Measurements from ENCODE around the gene EGFLAM.

Gene EGFLAM

DNA sequence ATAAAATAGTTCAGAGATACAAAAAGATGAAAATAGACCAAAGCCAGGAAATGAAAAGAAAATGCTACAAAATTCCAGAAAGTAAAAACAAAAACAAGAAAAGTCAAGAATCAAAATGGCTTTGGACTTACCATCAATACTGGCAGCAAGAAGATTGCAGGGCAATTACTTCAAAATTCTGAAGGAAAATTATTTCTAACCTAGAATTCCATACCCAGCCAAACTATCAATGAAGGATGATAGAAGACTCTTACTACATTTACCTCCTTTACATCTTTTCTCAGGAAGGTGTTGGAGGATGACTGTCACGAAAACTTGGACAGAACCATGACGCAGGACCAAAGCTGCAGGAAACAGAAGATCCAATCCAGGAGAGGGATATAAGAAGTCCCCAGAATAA is 46.8 kb downstream of the EGFLAM start:
- no peaks in the 10 kb centered on the region for H3K4me1 ChIP-seq (ENCODE audit: control insufficient read depth in 2 of 2, insufficient read depth in 1 of 2, low read depth in 1 of 2, low read length in 2 of 2)
- no peak overlapping the region for H2BK15ac ChIP-seq (ENCODE audit: low read length)
- no peak overlapping the region for H3K18ac ChIP-seq (ENCODE audit: low read length)
- no peak overlapping the region for H3K23ac ChIP-seq (ENCODE audit: low read depth, low read length, poor library complexity)
- H3K9ac ChIP-seq (ENCODE audit: low read depth, low read length, poor library complexity) = no peak overlapping the region
- no peak overlapping the region for H3K4me3 ChIP-seq (ENCODE audit: low read length in 2 of 2)
- H2BK120ac ChIP-seq (ENCODE audit: low read depth, low read length) = no peak overlapping the region
- H2BK12ac ChIP-seq (ENCODE audit: low read length) = no peak overlapping the region
- H3K27ac ChIP-seq (replicated peaks; ENCODE audit: low read length) = no peak overlapping the region
- no CpG with 5 or more reads among the region's 2 CpGs for WGBS, 2 donors (ENCODE audit: extremely low coverage in 2 of 2, insufficient read length in 2 of 2, insufficient replicate concordance in 1 of 2)
- no peaks in the 10 kb centered on the region for H3K27me3 ChIP-seq (ENCODE audit: control insufficient read depth in 3 of 3, insufficient read depth in 3 of 3, low read depth in 1 of 3, low read length in 3 of 3)
- no peak overlapping the region for H4K91ac ChIP-seq (ENCODE audit: low read depth, low read length, poor library complexity)
- no peak overlapping the region for H2BK5ac ChIP-seq (ENCODE audit: low read length)
- H3K9me3 ChIP-seq (replicated peaks in 1 of 2; ENCODE audit: control insufficient read depth in 2 of 2, insufficient read depth in 1 of 2, low read depth in 1 of 2, low read length in 2 of 2) = peaks cover 0 to 4% of the 10 kb centered on the region in 2 donors
- no peak overlapping the region for H3K14ac ChIP-seq (ENCODE audit: low read length)
- H3K4me2 ChIP-seq (ENCODE audit: insufficient read depth, low read length, poor library complexity, severe bottlenecking) = no peak overlapping the region
- no peak overlapping the region for H4K8ac ChIP-seq (ENCODE audit: low read depth, low read length)
- no peaks in the 10 kb centered on the region for H3K79me1 ChIP-seq (ENCODE audit: low read depth, low read length)
- H3K4ac ChIP-seq (ENCODE audit: low read length) = no peak overlapping the region
- DNase-seq (ENCODE audit: low spot score) = no peak
- no peak overlapping the region for H2AK5ac ChIP-seq (ENCODE audit: low read depth, low read length)
- H2AFZ ChIP-seq (ENCODE audit: low read length) = no peak overlapping the region
- no peaks in the 10 kb centered on the region for H3K36me3 ChIP-seq (replicated peaks in 1 of 2; ENCODE audit: control insufficient read depth in 2 of 2, insufficient read depth in 2 of 2, low read length in 2 of 2)

DNA sequence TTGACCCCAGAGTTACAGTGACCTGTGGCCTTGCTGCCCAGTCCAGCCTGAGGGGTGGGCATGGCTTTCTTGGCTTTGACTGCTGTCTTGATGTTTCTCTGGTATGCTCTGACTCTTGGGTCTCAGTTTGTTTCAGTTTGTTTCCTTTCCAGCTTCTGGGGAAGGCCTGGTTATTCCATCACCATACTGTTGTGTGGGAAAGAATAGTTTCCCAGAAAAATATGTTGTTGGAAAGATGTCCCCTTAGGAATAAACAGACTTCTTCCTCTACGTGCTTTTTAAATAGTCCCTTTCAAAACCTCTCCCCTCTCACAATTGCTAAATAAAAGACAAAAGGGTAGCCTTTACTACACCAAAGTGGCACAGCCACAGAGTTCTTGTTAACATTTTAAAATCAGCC is 49.5 kb downstream of the EGFLAM start:
- Histone ChIP-seq H3K36me3 (replicated peaks in 1 of 2; ENCODE audit: control insufficient read depth in 2 of 2, insufficient read depth in 2 of 2, low read length in 2 of 2) (no peaks in the 10 kb centered on the region), H2BK12ac (ENCODE audit: low read length) (no peak overlapping the region), H2AFZ (ENCODE audit: low read length) (no peak overlapping the region), H3K23ac (ENCODE audit: low read depth, low read length, poor library complexity) (no peak overlapping the region), H4K8ac (ENCODE audit: low read depth, low read length) (no peak overlapping the region), H3K14ac (ENCODE audit: low read length) (no peak overlapping the region), H3K9me3 (replicated peaks in 1 of 2; ENCODE audit: control insufficient read depth in 2 of 2, insufficient read depth in 1 of 2, low read depth in 1 of 2, low read length in 2 of 2) (peaks cover 0 to 4% of the 10 kb centered on the region in 2 donors), H3K27me3 (ENCODE audit: control insufficient read depth in 3 of 3, insufficient read depth in 3 of 3, low read depth in 1 of 3, low read length in 3 of 3) (no peaks in the 10 kb centered on the region), H3K9ac (ENCODE audit: low read depth, low read length, poor library complexity) (no peak overlapping the region), H3K79me1 (ENCODE audit: low read depth, low read length) (no peaks in the 10 kb centered on the region), H3K4me3 (ENCODE audit: low read length in 2 of 2) (no peak overlapping the region), H3K4ac (ENCODE audit: low read length) (no peak overlapping the region), H3K18ac (ENCODE audit: low read length) (no peak overlapping the region), H2BK120ac (ENCODE audit: low read depth, low read length) (no peak overlapping the region), H3K4me1 (ENCODE audit: control insufficient read depth in 2 of 2, insufficient read depth in 1 of 2, low read depth in 1 of 2, low read length in 2 of 2) (no peaks in the 10 kb centered on the region), H2BK5ac (ENCODE audit: low read length) (no peak overlapping the region), H2AK5ac (ENCODE audit: low read depth, low read length) (no peak overlapping the region), H4K91ac (ENCODE audit: low read depth, low read length, poor library complexity) (no peak overlapping the region), H3K4me2 (ENCODE audit: insufficient read depth, low read length, poor library complexity, severe bottlenecking) (no peak overlapping the region), H3K27ac (replicated peaks; ENCODE audit: low read length) (no peak overlapping the region), H2BK15ac (ENCODE audit: low read length) (no peak overlapping the region)
- no CpG with 5 or more reads among the region's 1 CpG for WGBS, 2 donors (ENCODE audit: extremely low coverage in 2 of 2, insufficient read length in 2 of 2, insufficient replicate concordance in 1 of 2)
- no peak for DNase-seq (ENCODE audit: low spot score)

DNA sequence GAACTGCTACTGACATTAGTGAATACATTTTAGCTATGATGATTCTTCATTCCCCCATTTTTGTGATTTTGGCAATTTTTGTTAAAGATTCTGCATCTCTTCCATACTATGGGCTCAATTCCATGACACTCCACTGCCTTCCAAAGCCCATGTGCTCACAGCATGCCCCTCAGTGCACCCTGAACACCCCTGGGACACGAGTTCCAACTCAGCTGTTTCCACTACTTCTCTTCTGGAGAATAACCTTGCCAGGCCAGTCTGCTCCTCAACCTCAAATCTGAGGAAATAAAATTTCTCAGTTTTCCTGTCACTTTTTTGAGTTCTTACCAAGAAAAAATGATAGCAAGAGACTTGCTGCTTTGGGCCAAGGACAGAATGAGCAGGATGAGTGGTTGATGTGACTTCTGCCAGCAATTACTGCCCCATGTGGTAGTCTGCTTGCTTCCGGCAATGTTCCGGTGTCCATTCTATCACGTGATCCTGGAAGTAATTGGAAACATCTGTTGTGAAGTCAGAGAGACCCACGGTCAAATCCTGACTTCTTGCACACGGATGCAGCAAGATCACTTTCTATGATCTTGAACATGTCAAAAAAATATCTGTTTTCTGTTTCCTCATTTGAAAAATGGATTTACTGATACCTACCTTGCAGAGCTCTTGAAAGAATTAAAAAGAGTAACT is 58.3 kb downstream of the EGFLAM start:
- Histone ChIP-seq H3K79me1 (ENCODE audit: low read depth, low read length) (no peaks in the 10 kb centered on the region), H2BK15ac (ENCODE audit: low read length) (no peak overlapping the region), H3K4me1 (ENCODE audit: control insufficient read depth in 2 of 2, insufficient read depth in 1 of 2, low read depth in 1 of 2, low read length in 2 of 2) (no peaks in the 10 kb centered on the region), H3K9ac (ENCODE audit: low read depth, low read length, poor library complexity) (no peak overlapping the region), H3K9me3 (replicated peaks in 1 of 2; ENCODE audit: control insufficient read depth in 2 of 2, insufficient read depth in 1 of 2, low read depth in 1 of 2, low read length in 2 of 2) (no peaks in the 10 kb centered on the region), H3K23ac (ENCODE audit: low read depth, low read length, poor library complexity) (no peak overlapping the region), H3K27ac (replicated peaks; ENCODE audit: low read length) (no peak overlapping the region), H2AK5ac (ENCODE audit: low read depth, low read length) (no peak overlapping the region), H2BK5ac (ENCODE audit: low read length) (no peak overlapping the region), H3K4me2 (ENCODE audit: insufficient read depth, low read length, poor library complexity, severe bottlenecking) (no peak overlapping the region), H4K8ac (ENCODE audit: low read depth, low read length) (no peak overlapping the region), H4K91ac (ENCODE audit: low read depth, low read length, poor library complexity) (no peak overlapping the region), H3K36me3 (replicated peaks in 1 of 2; ENCODE audit: control insufficient read depth in 2 of 2, insufficient read depth in 2 of 2, low read length in 2 of 2) (no peaks in the 10 kb centered on the region), H3K18ac (ENCODE audit: low read length) (no peak overlapping the region), H2BK12ac (ENCODE audit: low read length) (no peak overlapping the region), H2AFZ (ENCODE audit: low read length) (no peak overlapping the region), H3K4me3 (ENCODE audit: low read length in 2 of 2) (no peak overlapping the region), H2BK120ac (ENCODE audit: low read depth, low read length) (no peak overlapping the region), H3K14ac (ENCODE audit: low read length) (no peak overlapping the region), H3K4ac (ENCODE audit: low read length) (no peak overlapping the region), H3K27me3 (ENCODE audit: control insufficient read depth in 3 of 3, insufficient read depth in 3 of 3, low read depth in 1 of 3, low read length in 3 of 3) (no peaks in the 10 kb centered on the region)
- WGBS, 2 donors (ENCODE audit: extremely low coverage in 2 of 2, insufficient read length in 2 of 2, insufficient replicate concordance in 1 of 2) = no CpG with 5 or more reads among the region's 6 CpGs
- no peak for DNase-seq (ENCODE audit: low spot score)

DNA sequence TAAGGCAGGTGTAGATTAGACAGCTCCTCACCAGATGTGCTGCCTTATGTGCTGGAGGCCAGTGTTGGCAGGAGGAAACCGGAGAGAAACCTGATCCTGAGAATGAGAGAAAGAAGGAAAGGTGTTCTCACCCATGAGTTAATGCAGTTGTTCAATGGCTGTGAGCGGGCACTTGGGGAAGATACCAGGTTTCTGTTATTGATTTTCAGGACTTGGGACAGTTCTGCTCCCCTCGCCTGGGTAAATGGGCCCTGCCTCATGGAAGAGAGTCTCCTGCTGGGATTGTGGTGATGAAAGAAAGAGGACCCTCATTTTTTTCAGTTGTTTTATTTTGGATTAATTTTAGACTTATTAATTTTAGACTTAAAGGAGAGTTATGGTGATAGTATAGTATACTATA is 59.5 kb downstream of the EGFLAM start:
- no peak overlapping the region for H4K91ac ChIP-seq (ENCODE audit: low read depth, low read length, poor library complexity)
- no peak overlapping the region for H3K9ac ChIP-seq (ENCODE audit: low read depth, low read length, poor library complexity)
- no peak overlapping the region for H2BK12ac ChIP-seq (ENCODE audit: low read length)
- H3K4me1 ChIP-seq (ENCODE audit: control insufficient read depth in 2 of 2, insufficient read depth in 1 of 2, low read depth in 1 of 2, low read length in 2 of 2) = no peaks in the 10 kb centered on the region
- H3K9me3 ChIP-seq (replicated peaks in 1 of 2; ENCODE audit: control insufficient read depth in 2 of 2, insufficient read depth in 1 of 2, low read depth in 1 of 2, low read length in 2 of 2) = no peaks in the 10 kb centered on the region
- no peak overlapping the region for H3K18ac ChIP-seq (ENCODE audit: low read length)
- no peak overlapping the region for H3K14ac ChIP-seq (ENCODE audit: low read length)
- no peak overlapping the region for H3K4me2 ChIP-seq (ENCODE audit: insufficient read depth, low read length, poor library complexity, severe bottlenecking)
- no peak for DNase-seq (ENCODE audit: low spot score)
- no peak overlapping the region for H2AK5ac ChIP-seq (ENCODE audit: low read depth, low read length)
- no peak overlapping the region for H3K27ac ChIP-seq (replicated peaks; ENCODE audit: low read length)
- no peaks in the 10 kb centered on the region for H3K79me1 ChIP-seq (ENCODE audit: low read depth, low read length)
- no peak overlapping the region for H4K8ac ChIP-seq (ENCODE audit: low read depth, low read length)
- no CpG with 5 or more reads among the region's 3 CpGs for WGBS, 2 donors (ENCODE audit: extremely low coverage in 2 of 2, insufficient read length in 2 of 2, insufficient replicate concordance in 1 of 2)
- no peaks in the 10 kb centered on the region for H3K36me3 ChIP-seq (replicated peaks in 1 of 2; ENCODE audit: control insufficient read depth in 2 of 2, insufficient read depth in 2 of 2, low read length in 2 of 2)
- no peak overlapping the region for H3K4ac ChIP-seq (ENCODE audit: low read length)
- no peak overlapping the region for H2BK15ac ChIP-seq (ENCODE audit: low read length)
- no peak overlapping the region for H2BK120ac ChIP-seq (ENCODE audit: low read depth, low read length)
- H3K27me3 ChIP-seq (ENCODE audit: control insufficient read depth in 3 of 3, insufficient read depth in 3 of 3, low read depth in 1 of 3, low read length in 3 of 3) = no peaks in the 10 kb centered on the region
- H2BK5ac ChIP-seq (ENCODE audit: low read length) = no peak overlapping the region
- no peak overlapping the region for H3K4me3 ChIP-seq (ENCODE audit: low read length in 2 of 2)
- no peak overlapping the region for H3K23ac ChIP-seq (ENCODE audit: low read depth, low read length, poor library complexity)
- H2AFZ ChIP-seq (ENCODE audit: low read length) = no peak overlapping the region

Data from neuronal stem cell (in vitro differentiated cells).